HG03457 (cell line): ENCODE measurements around the gene EXOC6.
A peak's percentile ranks its signal among the peaks of the same experiment; 100 is the strongest.

Experiments
- ATAC-seq: cut with Tn5 transposase; IDR thresholded peaks from one replicate; pipeline ENCODE4 v1.9.1; 2021; ENCODE audit warnings: moderate number of reproducible peaks; ENCODE audit not compliant: unreplicated experiment

Gene EXOC6

GRCh38 chr10:92832998-92833650, 15.2 kb upstream of the EXOC6 start:
- no peak for ATAC-seq

- ATAC-seq = no peak
Measured at GRCh38 chr10:92834331-92834730, 14.0 kb upstream of the EXOC6 start.

- no peak for ATAC-seq
Measured at GRCh38 chr10:92834986-92835385, 13.3 kb upstream of the EXOC6 start.

- ATAC-seq = no peak
Measured at GRCh38 chr10:92837456-92837855, 10.9 kb upstream of the EXOC6 start.

GRCh38 chr10:92839191-92840085, 8.9 kb upstream of the EXOC6 start:
- no peak for ATAC-seq

GRCh38 chr10:92844746-92845145, 3.6 kb upstream of the EXOC6 start:
- ATAC-seq = no peak

GRCh38 chr10:92845921-92846320, 2.4 kb upstream of the EXOC6 start:
- ATAC-seq = no peak

GRCh38 chr10:92846344-92846743, 2.0 kb upstream of the EXOC6 start:
- no peak for ATAC-seq

- ATAC-seq = no peak
Measured at GRCh38 chr10:92846854-92847201, 1.5 kb upstream of the EXOC6 start.

GRCh38 chr10:92847202-92847864, 987 bp upstream of the EXOC6 start:
- no peak for ATAC-seq

GRCh38 chr10:92848037-92848440, 281 bp upstream of the EXOC6 start:
- peak; percentile 22 for ATAC-seq

- no peak for ATAC-seq
Measured at GRCh38 chr10:92849234-92849525, 860 bp downstream of the EXOC6 start.

- ATAC-seq = no peak
Measured at GRCh38 chr10:92849576-92850090, 1.3 kb downstream of the EXOC6 start.

GRCh38 chr10:92850185-92850584, 1.9 kb downstream of the EXOC6 start:
- ATAC-seq = no peak

- ATAC-seq = no peak
Measured at GRCh38 chr10:92851003-92851402, 2.7 kb downstream of the EXOC6 start.

GRCh38 chr10:92855560-92855959, 7.2 kb downstream of the EXOC6 start:
- ATAC-seq = no peak

- no peak for ATAC-seq
Measured at GRCh38 chr10:92857904-92858514, 9.7 kb downstream of the EXOC6 start.

GRCh38 chr10:92867235-92867634, 18.9 kb downstream of the EXOC6 start:
- ATAC-seq = no peak

- no peak for ATAC-seq
Measured at GRCh38 chr10:92868036-92868435, 19.7 kb downstream of the EXOC6 start.

- ATAC-seq = no peak
Measured at GRCh38 chr10:92868557-92868956, 20.2 kb downstream of the EXOC6 start.

- no peak for ATAC-seq
Measured at GRCh38 chr10:92873029-92873428, 24.7 kb downstream of the EXOC6 start.
